ENCODE data around the gene G3BP1.

DNA sequence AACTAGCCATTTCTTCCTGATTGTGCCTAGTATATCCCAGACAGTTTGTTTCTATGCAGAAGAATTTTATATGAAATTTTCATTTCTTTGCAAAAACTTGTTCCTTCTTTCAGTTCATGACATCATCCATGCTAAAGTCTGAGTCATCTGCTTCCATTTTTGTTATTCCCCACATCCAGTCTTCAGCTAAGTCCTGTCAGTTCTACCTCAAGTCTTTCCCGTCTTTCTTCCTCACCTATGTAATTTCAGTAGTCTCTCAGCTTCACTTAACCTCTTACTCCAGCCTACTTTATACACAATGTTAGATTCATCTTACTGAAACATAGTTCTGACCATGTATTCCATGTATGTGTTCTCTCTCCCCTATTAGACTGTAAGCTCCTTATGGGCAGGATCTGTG is 39.1 kb downstream of the G3BP1 start:
- TF ChIP-seq, protein P1, sequence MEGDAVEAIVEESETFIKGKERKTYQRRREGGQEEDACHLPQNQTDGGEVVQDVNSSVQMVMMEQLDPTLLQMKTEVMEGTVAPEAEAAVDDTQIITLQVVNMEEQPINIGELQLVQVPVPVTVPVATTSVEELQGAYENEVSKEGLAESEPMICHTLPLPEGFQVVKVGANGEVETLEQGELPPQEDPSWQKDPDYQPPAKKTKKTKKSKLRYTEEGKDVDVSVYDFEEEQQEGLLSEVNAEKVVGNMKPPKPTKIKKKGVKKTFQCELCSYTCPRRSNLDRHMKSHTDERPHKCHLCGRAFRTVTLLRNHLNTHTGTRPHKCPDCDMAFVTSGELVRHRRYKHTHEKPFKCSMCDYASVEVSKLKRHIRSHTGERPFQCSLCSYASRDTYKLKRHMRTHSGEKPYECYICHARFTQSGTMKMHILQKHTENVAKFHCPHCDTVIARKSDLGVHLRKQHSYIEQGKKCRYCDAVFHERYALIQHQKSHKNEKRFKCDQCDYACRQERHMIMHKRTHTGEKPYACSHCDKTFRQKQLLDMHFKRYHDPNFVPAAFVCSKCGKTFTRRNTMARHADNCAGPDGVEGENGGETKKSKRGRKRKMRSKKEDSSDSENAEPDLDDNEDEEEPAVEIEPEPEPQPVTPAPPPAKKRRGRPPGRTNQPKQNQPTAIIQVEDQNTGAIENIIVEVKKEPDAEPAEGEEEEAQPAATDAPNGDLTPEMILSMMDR (IDR thresholded peaks at IDR 0.05) = no peak
- TF ChIP-seq POLR2A (IDR thresholded peaks at IDR 0.05) = no peak

Measured in esophagus squamous epithelium (tissue), 4 donors.